GM23338 (cell line): ENCODE results near the gene RHBDD1.
A peak's percentile ranks its signal among the peaks of the same experiment; 100 is the strongest.

Experiments
- CREB1 ChIP-seq: fragments of 250-450 bp; sonication (Bioruptor Pico); IDR thresholded peaks from 2 replicates; pipeline ENCODE4 v1.5.0; 2020; ENCODE audit warnings: low read depth, mild to moderate bottlenecking, moderate library complexity
- EZH2 ChIP-seq: fragments of 200-600 bp; sonication (generic); IDR thresholded peaks from one replicate; pipeline ENCODE4 v1.8.0; 2017; ENCODE audit warnings: antibody characterized with exemption, mild to moderate bottlenecking, low read depth; ENCODE audit not compliant: unreplicated experiment
- EZH2phosphoT487 ChIP-seq: fragments of 200-600 bp; sonication (generic); IDR thresholded peaks from one replicate; pipeline ENCODE4 v1.8.1; 2018; ENCODE audit warnings: antibody characterized with exemption; ENCODE audit not compliant: unreplicated experiment
- JUNB ChIP-seq: IDR thresholded peaks from one replicate; pipeline ENCODE4 v1.6.1; 2016; ENCODE audit warnings: antibody characterized with exemption; ENCODE audit not compliant: unreplicated experiment
- NANOG ChIP-seq: IDR thresholded peaks from 2 replicates; pipeline ENCODE4 v1.6.1; 2016; ENCODE audit warnings: antibody characterized with exemption, borderline replicate concordance
- POLR2AphosphoS5 ChIP-seq: IDR thresholded peaks from 2 replicates; pipeline ENCODE4 v1.6.1; 2016; ENCODE audit warnings: antibody characterized with exemption, low read depth
- ZNF114 ChIP-seq: fragments of 250-450 bp; sonication (Bioruptor Pico); IDR thresholded peaks from 2 replicates; pipeline ENCODE4 v1.5.0; 2020; ENCODE audit warnings: mild to moderate bottlenecking, moderate library complexity
- ZNF331 ChIP-seq: fragments of 250-450 bp; sonication (Bioruptor Pico); IDR thresholded peaks from 2 replicates; pipeline ENCODE4 v1.5.0; 2020; ENCODE audit warnings: low read depth, mild to moderate bottlenecking, moderate library complexity
- TF ChIP-seq, protein P1 (sequence below), 2 experiments: fragments of 200-600 bp in 1 of 2; sonication (generic) in 1 of 2; conservative IDR thresholded peaks; 2 replicates each; pipeline versions ENCODE4 v1.5.1 to v1.6.1; 2016 to 2017; ENCODE audit warnings: antibody characterized with exemption in 2 of 2, low read depth in 2 of 2, mild to moderate bottlenecking in 2 of 2, moderate library complexity in 1 of 2
- TF ChIP-seq, protein P2 (sequence below): IDR thresholded peaks from 2 replicates; pipeline ENCODE4 v1.6.1; 2016; ENCODE audit warnings: antibody characterized with exemption
- TF ChIP-seq, protein P3 (sequence below): IDR thresholded peaks from one replicate; pipeline ENCODE4 v1.6.1; 2018; ENCODE audit warnings: antibody characterized with exemption; ENCODE audit not compliant: unreplicated experiment
- TF ChIP-seq, protein P4 (sequence below): fragments of 250-450 bp; sonication (Bioruptor Pico); IDR thresholded peaks from 2 replicates; pipeline ENCODE4 v1.5.0; 2020; ENCODE audit warnings: mild to moderate bottlenecking, moderate library complexity

DNA sequence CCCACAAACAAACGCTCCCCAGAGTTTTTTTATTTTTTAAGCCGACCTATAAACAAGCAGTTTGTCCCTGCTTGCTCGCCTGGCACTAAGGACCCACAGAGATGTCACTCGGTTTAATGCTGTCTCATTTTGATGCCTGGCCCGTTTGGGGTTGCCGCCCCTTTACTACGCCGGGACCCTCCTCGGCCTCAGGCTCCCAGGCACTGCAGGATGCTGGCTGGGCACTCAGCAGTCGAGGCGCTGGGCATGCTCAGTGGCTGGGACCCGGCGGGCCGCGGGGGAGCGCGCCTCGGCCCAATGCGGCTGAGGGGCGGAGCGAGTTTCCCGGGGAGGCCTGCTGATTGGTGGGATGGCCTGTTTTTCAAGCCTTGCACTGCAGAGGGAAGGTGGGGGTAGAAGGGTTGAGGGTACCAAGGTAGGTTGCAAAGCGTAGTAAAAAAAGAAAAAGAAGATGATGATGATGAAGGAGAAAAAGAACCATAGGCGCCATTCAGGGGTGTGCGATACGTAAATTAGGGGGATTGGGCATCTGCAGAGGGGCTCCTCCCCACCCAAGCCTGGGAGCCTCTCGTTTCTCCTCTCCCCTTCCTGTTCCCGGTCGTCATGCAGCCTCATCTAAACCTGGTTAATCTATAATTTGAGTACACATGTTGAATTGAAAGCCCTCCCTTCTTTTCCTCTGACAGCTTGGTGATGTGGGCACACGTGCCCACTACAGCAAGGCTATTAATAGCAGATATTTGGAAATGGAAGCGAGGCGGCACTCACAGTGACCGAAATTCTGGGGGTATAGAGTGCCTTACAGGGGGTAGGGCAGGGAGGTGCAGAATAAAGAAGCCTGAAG, 34.7 kb upstream of the RHBDD1 start:
- TF ChIP-seq EZH2 (no peak), EZH2phosphoT487 (no peak), POLR2AphosphoS5 (peak; percentile 79), CREB1 (peak; percentile 45), ZNF331 (CRISPR knock-in tag) (no peak), JUNB (no peak), ZNF114 (CRISPR knock-in tag) (no peak), NANOG (no peak)
- TF ChIP-seq, protein P1, sequence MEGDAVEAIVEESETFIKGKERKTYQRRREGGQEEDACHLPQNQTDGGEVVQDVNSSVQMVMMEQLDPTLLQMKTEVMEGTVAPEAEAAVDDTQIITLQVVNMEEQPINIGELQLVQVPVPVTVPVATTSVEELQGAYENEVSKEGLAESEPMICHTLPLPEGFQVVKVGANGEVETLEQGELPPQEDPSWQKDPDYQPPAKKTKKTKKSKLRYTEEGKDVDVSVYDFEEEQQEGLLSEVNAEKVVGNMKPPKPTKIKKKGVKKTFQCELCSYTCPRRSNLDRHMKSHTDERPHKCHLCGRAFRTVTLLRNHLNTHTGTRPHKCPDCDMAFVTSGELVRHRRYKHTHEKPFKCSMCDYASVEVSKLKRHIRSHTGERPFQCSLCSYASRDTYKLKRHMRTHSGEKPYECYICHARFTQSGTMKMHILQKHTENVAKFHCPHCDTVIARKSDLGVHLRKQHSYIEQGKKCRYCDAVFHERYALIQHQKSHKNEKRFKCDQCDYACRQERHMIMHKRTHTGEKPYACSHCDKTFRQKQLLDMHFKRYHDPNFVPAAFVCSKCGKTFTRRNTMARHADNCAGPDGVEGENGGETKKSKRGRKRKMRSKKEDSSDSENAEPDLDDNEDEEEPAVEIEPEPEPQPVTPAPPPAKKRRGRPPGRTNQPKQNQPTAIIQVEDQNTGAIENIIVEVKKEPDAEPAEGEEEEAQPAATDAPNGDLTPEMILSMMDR (conservative IDR thresholded peaks at IDR 0.05; ENCODE audit: low read depth in 2 of 2): no peak
- TF ChIP-seq, protein P2, sequence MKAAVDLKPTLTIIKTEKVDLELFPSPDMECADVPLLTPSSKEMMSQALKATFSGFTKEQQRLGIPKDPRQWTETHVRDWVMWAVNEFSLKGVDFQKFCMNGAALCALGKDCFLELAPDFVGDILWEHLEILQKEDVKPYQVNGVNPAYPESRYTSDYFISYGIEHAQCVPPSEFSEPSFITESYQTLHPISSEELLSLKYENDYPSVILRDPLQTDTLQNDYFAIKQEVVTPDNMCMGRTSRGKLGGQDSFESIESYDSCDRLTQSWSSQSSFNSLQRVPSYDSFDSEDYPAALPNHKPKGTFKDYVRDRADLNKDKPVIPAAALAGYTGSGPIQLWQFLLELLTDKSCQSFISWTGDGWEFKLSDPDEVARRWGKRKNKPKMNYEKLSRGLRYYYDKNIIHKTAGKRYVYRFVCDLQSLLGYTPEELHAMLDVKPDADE: no peak
- TF ChIP-seq, protein P3, sequence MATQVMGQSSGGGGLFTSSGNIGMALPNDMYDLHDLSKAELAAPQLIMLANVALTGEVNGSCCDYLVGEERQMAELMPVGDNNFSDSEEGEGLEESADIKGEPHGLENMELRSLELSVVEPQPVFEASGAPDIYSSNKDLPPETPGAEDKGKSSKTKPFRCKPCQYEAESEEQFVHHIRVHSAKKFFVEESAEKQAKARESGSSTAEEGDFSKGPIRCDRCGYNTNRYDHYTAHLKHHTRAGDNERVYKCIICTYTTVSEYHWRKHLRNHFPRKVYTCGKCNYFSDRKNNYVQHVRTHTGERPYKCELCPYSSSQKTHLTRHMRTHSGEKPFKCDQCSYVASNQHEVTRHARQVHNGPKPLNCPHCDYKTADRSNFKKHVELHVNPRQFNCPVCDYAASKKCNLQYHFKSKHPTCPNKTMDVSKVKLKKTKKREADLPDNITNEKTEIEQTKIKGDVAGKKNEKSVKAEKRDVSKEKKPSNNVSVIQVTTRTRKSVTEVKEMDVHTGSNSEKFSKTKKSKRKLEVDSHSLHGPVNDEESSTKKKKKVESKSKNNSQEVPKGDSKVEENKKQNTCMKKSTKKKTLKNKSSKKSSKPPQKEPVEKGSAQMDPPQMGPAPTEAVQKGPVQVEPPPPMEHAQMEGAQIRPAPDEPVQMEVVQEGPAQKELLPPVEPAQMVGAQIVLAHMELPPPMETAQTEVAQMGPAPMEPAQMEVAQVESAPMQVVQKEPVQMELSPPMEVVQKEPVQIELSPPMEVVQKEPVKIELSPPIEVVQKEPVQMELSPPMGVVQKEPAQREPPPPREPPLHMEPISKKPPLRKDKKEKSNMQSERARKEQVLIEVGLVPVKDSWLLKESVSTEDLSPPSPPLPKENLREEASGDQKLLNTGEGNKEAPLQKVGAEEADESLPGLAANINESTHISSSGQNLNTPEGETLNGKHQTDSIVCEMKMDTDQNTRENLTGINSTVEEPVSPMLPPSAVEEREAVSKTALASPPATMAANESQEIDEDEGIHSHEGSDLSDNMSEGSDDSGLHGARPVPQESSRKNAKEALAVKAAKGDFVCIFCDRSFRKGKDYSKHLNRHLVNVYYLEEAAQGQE: no peak
- TF ChIP-seq, protein P4, sequence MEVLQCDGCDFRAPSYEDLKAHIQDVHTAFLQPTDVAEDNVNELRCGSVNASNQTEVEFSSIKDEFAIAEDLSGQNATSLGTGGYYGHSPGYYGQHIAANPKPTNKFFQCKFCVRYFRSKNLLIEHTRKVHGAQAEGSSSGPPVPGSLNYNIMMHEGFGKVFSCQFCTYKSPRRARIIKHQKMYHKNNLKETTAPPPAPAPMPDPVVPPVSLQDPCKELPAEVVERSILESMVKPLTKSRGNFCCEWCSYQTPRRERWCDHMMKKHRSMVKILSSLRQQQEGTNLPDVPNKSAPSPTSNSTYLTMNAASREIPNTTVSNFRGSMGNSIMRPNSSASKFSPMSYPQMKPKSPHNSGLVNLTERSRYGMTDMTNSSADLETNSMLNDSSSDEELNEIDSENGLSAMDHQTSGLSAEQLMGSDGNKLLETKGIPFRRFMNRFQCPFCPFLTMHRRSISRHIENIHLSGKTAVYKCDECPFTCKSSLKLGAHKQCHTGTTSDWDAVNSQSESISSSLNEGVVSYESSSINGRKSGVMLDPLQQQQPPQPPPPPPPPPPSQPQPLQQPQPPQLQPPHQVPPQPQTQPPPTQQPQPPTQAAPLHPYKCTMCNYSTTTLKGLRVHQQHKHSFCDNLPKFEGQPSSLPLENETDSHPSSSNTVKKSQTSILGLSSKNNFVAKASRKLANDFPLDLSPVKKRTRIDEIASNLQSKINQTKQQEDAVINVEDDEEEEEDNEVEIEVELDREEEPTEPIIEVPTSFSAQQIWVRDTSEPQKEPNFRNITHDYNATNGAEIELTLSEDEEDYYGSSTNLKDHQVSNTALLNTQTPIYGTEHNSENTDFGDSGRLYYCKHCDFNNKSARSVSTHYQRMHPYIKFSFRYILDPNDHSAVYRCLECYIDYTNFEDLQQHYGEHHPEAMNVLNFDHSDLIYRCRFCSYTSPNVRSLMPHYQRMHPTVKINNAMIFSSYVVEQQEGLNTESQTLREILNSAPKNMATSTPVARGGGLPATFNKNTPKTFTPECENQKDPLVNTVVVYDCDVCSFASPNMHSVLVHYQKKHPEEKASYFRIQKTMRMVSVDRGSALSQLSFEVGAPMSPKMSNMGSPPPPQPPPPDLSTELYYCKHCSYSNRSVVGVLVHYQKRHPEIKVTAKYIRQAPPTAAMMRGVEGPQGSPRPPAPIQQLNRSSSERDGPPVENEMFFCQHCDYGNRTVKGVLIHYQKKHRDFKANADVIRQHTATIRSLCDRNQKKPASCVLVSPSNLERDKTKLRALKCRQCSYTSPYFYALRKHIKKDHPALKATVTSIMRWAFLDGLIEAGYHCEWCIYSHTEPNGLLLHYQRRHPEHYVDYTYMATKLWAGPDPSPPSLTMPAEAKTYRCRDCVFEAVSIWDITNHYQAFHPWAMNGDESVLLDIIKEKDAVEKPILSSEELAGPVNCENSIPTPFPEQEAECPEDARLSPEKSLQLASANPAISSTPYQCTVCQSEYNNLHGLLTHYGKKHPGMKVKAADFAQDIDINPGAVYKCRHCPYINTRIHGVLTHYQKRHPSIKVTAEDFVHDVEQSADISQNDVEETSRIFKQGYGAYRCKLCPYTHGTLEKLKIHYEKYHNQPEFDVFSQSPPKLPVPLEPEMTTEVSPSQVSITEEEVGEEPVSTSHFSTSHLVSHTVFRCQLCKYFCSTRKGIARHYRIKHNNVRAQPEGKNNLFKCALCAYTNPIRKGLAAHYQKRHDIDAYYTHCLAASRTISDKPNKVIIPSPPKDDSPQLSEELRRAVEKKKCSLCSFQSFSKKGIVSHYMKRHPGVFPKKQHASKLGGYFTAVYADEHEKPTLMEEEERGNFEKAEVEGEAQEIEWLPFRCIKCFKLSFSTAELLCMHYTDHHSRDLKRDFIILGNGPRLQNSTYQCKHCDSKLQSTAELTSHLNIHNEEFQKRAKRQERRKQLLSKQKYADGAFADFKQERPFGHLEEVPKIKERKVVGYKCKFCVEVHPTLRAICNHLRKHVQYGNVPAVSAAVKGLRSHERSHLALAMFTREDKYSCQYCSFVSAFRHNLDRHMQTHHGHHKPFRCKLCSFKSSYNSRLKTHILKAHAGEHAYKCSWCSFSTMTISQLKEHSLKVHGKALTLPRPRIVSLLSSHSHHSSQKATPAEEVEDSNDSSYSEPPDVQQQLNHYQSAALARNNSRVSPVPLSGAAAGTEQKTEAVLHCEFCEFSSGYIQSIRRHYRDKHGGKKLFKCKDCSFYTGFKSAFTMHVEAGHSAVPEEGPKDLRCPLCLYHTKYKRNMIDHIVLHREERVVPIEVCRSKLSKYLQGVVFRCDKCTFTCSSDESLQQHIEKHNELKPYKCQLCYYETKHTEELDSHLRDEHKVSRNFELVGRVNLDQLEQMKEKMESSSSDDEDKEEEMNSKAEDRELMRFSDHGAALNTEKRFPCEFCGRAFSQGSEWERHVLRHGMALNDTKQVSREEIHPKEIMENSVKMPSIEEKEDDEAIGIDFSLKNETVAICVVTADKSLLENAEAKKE (CRISPR knock-in tag): no peak
